ENCODE results near the gene SERPINA1. TPM values are rescaled to one million over a fixed set of nuclear protein-coding genes. Genes with fewer than 3 reads are reported as not detected.

SERPINA1 gene
- total RNA-seq, 1 donor from 2014 or later = not detected

GRCh38 chr14:94387051-94388026 is 1.1 kb downstream of the SERPINA1 start:
- TF ChIP-seq, protein P1, sequence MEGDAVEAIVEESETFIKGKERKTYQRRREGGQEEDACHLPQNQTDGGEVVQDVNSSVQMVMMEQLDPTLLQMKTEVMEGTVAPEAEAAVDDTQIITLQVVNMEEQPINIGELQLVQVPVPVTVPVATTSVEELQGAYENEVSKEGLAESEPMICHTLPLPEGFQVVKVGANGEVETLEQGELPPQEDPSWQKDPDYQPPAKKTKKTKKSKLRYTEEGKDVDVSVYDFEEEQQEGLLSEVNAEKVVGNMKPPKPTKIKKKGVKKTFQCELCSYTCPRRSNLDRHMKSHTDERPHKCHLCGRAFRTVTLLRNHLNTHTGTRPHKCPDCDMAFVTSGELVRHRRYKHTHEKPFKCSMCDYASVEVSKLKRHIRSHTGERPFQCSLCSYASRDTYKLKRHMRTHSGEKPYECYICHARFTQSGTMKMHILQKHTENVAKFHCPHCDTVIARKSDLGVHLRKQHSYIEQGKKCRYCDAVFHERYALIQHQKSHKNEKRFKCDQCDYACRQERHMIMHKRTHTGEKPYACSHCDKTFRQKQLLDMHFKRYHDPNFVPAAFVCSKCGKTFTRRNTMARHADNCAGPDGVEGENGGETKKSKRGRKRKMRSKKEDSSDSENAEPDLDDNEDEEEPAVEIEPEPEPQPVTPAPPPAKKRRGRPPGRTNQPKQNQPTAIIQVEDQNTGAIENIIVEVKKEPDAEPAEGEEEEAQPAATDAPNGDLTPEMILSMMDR (IDR thresholded peaks at IDR 0.05; ENCODE audit: partially characterized antibody, unreplicated experiment) = no peak
- no peaks in the 10 kb centered on the region for H3K4me1 Mint-ChIP-seq (ENCODE audit: low read depth, unreplicated experiment)
- no peak overlapping the region for H3K27ac Mint-ChIP-seq (ENCODE audit: unreplicated experiment)
- H3K36me3 Mint-ChIP-seq (ENCODE audit: unreplicated experiment) = no peaks in the 10 kb centered on the region
- H3K9me3 Mint-ChIP-seq (ENCODE audit: unreplicated experiment) = no peaks in the 10 kb centered on the region
- DNase-seq = no peak
- H3K27me3 Mint-ChIP-seq (ENCODE audit: unreplicated experiment) = peaks cover 2% of the 10 kb centered on the region
- H3K4me3 Mint-ChIP-seq (ENCODE audit: unreplicated experiment) = no peak overlapping the region

- TF ChIP-seq, protein P1 (IDR thresholded peaks at IDR 0.05; ENCODE audit: partially characterized antibody, unreplicated experiment) = no peak
- no peak overlapping the region for H3K27ac Mint-ChIP-seq (ENCODE audit: unreplicated experiment)
- peaks cover 2% of the 10 kb centered on the region for H3K27me3 Mint-ChIP-seq (ENCODE audit: unreplicated experiment)
- H3K4me1 Mint-ChIP-seq (ENCODE audit: low read depth, unreplicated experiment) = no peaks in the 10 kb centered on the region
- DNase-seq = no peak
- no peaks in the 10 kb centered on the region for H3K9me3 Mint-ChIP-seq (ENCODE audit: unreplicated experiment)
- no peaks in the 10 kb centered on the region for H3K36me3 Mint-ChIP-seq (ENCODE audit: unreplicated experiment)
- no peak overlapping the region for H3K4me3 Mint-ChIP-seq (ENCODE audit: unreplicated experiment)
Observed at GRCh38 chr14:94386085-94387031, 2.0 kb downstream of the SERPINA1 start.

- no peaks in the 10 kb centered on the region for H3K27me3 Mint-ChIP-seq (ENCODE audit: unreplicated experiment)
- TF ChIP-seq, protein P1 (IDR thresholded peaks at IDR 0.05; ENCODE audit: partially characterized antibody, unreplicated experiment) = no peak
- H3K4me1 Mint-ChIP-seq (ENCODE audit: low read depth, unreplicated experiment) = no peaks in the 10 kb centered on the region
- no peak overlapping the region for H3K27ac Mint-ChIP-seq (ENCODE audit: unreplicated experiment)
- H3K9me3 Mint-ChIP-seq (ENCODE audit: unreplicated experiment) = no peaks in the 10 kb centered on the region
- no peak overlapping the region for H3K4me3 Mint-ChIP-seq (ENCODE audit: unreplicated experiment)
- no peak for DNase-seq
- no peaks in the 10 kb centered on the region for H3K36me3 Mint-ChIP-seq (ENCODE audit: unreplicated experiment)
Observed at GRCh38 chr14:94385553-94386057, 2.8 kb downstream of the SERPINA1 start.

- H3K36me3 Mint-ChIP-seq (ENCODE audit: unreplicated experiment) = peaks cover 3% of the 10 kb centered on the region
- H3K9me3 Mint-ChIP-seq (ENCODE audit: unreplicated experiment) = peaks cover 2% of the 10 kb centered on the region
- peaks cover 2% of the 10 kb centered on the region for H3K4me1 Mint-ChIP-seq (ENCODE audit: low read depth, unreplicated experiment)
- no peak overlapping the region for H3K27ac Mint-ChIP-seq (ENCODE audit: unreplicated experiment)
- H3K4me3 Mint-ChIP-seq (ENCODE audit: unreplicated experiment) = no peak overlapping the region
- TF ChIP-seq, protein P1 (IDR thresholded peaks at IDR 0.05; ENCODE audit: partially characterized antibody, unreplicated experiment) = no peak
- DNase-seq = no peak
- H3K27me3 Mint-ChIP-seq (ENCODE audit: unreplicated experiment) = no peaks in the 10 kb centered on the region
Observed at GRCh38 chr14:94384342-94384741, 4.1 kb downstream of the SERPINA1 start.
